Mesendoderm (in vitro differentiated cells): Measurements from ENCODE around the gene YTHDC2. TPM values are rescaled to one million over a fixed set of nuclear protein-coding genes. Genes with fewer than 3 reads are reported as not detected.

Source experiments
- DNase-seq: peaks from one replicate; pipeline ENCODE4 v3.0.0; 2013
- H2AK5ac ChIP-seq: 2 replicates; pipeline ENCODE4 v1.6.1; 2013; ENCODE audit warnings: low read length, inconsistent platforms
- H2BK120ac ChIP-seq: 2 replicates; pipeline ENCODE4 v1.6.1; 2013; ENCODE audit warnings: low read depth, mild to moderate bottlenecking, low read length, moderate library complexity, mixed read lengths
- H2BK15ac ChIP-seq: replicated peaks from 2 replicates; pipeline ENCODE4 v1.6.1; 2013; ENCODE audit warnings: low read depth, mild to moderate bottlenecking, moderate library complexity
- H2BK5ac ChIP-seq: 2 replicates; pipeline ENCODE4 v1.6.1; 2013; ENCODE audit warnings: low read length, inconsistent platforms
- H3K18ac ChIP-seq: 2 replicates; pipeline ENCODE4 v1.6.1; 2013; ENCODE audit warnings: mild to moderate bottlenecking, low read length, mixed read lengths
- H3K23ac ChIP-seq: one replicate; pipeline ENCODE4 v1.6.1; 2013; ENCODE audit warnings: low read length
- H3K27ac ChIP-seq: 2 replicates; pipeline ENCODE4 v1.5.1; 2013; ENCODE audit warnings: low read depth, mild to moderate bottlenecking, inconsistent platforms, low read length, moderate library complexity
- H3K27me3 ChIP-seq: 2 replicates; pipeline ENCODE4 v1.6.1; 2013; ENCODE audit warnings: low read length, control low read depth, mild to moderate bottlenecking, inconsistent platforms; ENCODE audit not compliant: insufficient read depth, poor library complexity
- H3K36me3 ChIP-seq: 2 replicates; pipeline ENCODE4 v1.6.1; 2013; ENCODE audit warnings: low read length, inconsistent platforms; ENCODE audit not compliant: control insufficient read depth, insufficient read depth
- H3K4ac ChIP-seq: one replicate; pipeline ENCODE4 v1.6.1; 2013; ENCODE audit warnings: low read depth, mild to moderate bottlenecking, low read length, moderate library complexity
- H3K4me1 ChIP-seq: 2 replicates; pipeline ENCODE4 v1.6.1; 2013; ENCODE audit warnings: low read depth, low read length, inconsistent platforms; ENCODE audit not compliant: control insufficient read depth
- H3K4me2 ChIP-seq: 2 replicates; pipeline ENCODE4 v1.6.1; 2013; ENCODE audit warnings: low read length
- H3K4me3 ChIP-seq: 2 replicates; pipeline ENCODE4 v1.5.1; 2013; ENCODE audit warnings: mild to moderate bottlenecking, low read length
- H3K56ac ChIP-seq: one replicate; pipeline ENCODE4 v1.6.1; 2013; ENCODE audit warnings: low read length
- H3K79me1 ChIP-seq: 2 replicates; pipeline ENCODE4 v1.6.1; 2013; ENCODE audit warnings: low read length, inconsistent platforms
- H3K79me2 ChIP-seq: 2 replicates; pipeline ENCODE4 v1.6.1; 2013; ENCODE audit warnings: mild to moderate bottlenecking, low read length; ENCODE audit not compliant: control insufficient read depth, insufficient read depth
- H3K9ac ChIP-seq: 2 replicates; pipeline ENCODE4 v1.6.1; 2013; ENCODE audit warnings: low read length, inconsistent platforms
- H4K5ac ChIP-seq: one replicate; pipeline ENCODE4 v1.6.1; 2013; ENCODE audit warnings: low read length
- H4K8ac ChIP-seq: one replicate; pipeline ENCODE4 v1.6.1; 2013; ENCODE audit warnings: low read depth, mild to moderate bottlenecking, control low read depth, low read length, moderate library complexity
- WGBS: extraction: QIAGEN DNeasy Blood & Tissue Kit; methylation state at CpG from one replicate; pipeline ENCODE4 v1.1.7; 2013; ENCODE audit warnings: low lambda C conversion rate, missing lambda C conversion rate; ENCODE audit not compliant: insufficient coverage; ENCODE audit errors: extremely low coverage; 5-methylcytosine and 5-hydroxymethylcytosine counted together
- polyA plus RNA-seq, 2 experiments: library from polyadenylated mRNA; stranded (reverse); fragments of 200-250 nt; gene quantifications; one replicate each; pipeline ENCODE4 v1.2.3, GENCODE V29; 2013

YTHDC2 gene
- polyA plus RNA-seq (2013, experiment 1 of 2), result 10.8 TPM
- 11.2 TPM for polyA plus RNA-seq (2013, experiment 2 of 2)

GRCh38 chr5:113513384-113514288 is at the start of gene YTHDC2:
Gene YTHDC2 (plus strand): TSS chr5:113513694. CDS start chr5:113513896, 202 bp downstream.
- no peak within 1 kb of the TSS for H4K5ac ChIP-seq
- H3K23ac ChIP-seq, result peak within 1 kb of the TSS; percentile 15
- H2BK120ac ChIP-seq, result no peak within 1 kb of the TSS
- H3K79me1 ChIP-seq, result peaks cover 4% of the 10 kb centered on the region
- H3K79me2 ChIP-seq, result peaks cover 4% of the 10 kb centered on the region
- peak within 1 kb of the TSS; percentile 11 for H3K18ac ChIP-seq
- peak; percentile 96 for DNase-seq
- H4K8ac ChIP-seq, result peak within 1 kb of the TSS; percentile 93
- H2BK15ac ChIP-seq, result no peak within 1 kb of the TSS
- peak within 1 kb of the TSS; percentile 53 for H3K27ac ChIP-seq
- H3K4me3 ChIP-seq, result peak within 1 kb of the TSS; percentile 80
- no peak within 1 kb of the TSS for H2AK5ac ChIP-seq
- H3K4me1 ChIP-seq, result no peaks in the 10 kb centered on the region
- WGBS, result no CpG with 5 or more reads among the region's 72 CpGs
- H3K27me3 ChIP-seq, result no peaks in the 10 kb centered on the region
- peak within 1 kb of the TSS; percentile 88 for H3K9ac ChIP-seq
- H2BK5ac ChIP-seq, result no peak within 1 kb of the TSS
- H3K4ac ChIP-seq, result peak within 1 kb of the TSS; percentile 46
- H3K56ac ChIP-seq, result peak within 1 kb of the TSS; percentile 91
- H3K36me3 ChIP-seq, result no peaks in the 10 kb centered on the region
- peak within 1 kb of the TSS; percentile 62 for H3K4me2 ChIP-seq

- no CpG with 5 or more reads among the region's 5 CpGs for WGBS
- H2AK5ac ChIP-seq, result no peak overlapping the region
- H4K5ac ChIP-seq, result no peak overlapping the region
- no peak overlapping the region for H3K27ac ChIP-seq
- H3K36me3 ChIP-seq, result no peaks in the 10 kb centered on the region
- no peak overlapping the region for H3K23ac ChIP-seq
- no peak overlapping the region for H2BK15ac ChIP-seq
- H4K8ac ChIP-seq, result no peak overlapping the region
- H3K4me1 ChIP-seq, result no peaks in the 10 kb centered on the region
- no peak overlapping the region for H2BK5ac ChIP-seq
- no peak overlapping the region for H3K18ac ChIP-seq
- no peak overlapping the region for H3K4me3 ChIP-seq
- H3K4me2 ChIP-seq, result no peak overlapping the region
- no peak overlapping the region for H3K56ac ChIP-seq
- H3K4ac ChIP-seq, result no peak overlapping the region
- no peaks in the 10 kb centered on the region for H3K79me1 ChIP-seq
- no peak overlapping the region for H3K9ac ChIP-seq
- peak; percentile 57 for DNase-seq
- H2BK120ac ChIP-seq, result no peak overlapping the region
- H3K79me2 ChIP-seq, result no peaks in the 10 kb centered on the region
- no peaks in the 10 kb centered on the region for H3K27me3 ChIP-seq
Measured at GRCh38 chr5:113474100-113474728, 39.3 kb upstream of the YTHDC2 start.

- H3K27ac ChIP-seq, result no peak overlapping the region
- DNase-seq, result peak; percentile 77
- H3K27me3 ChIP-seq, result no peaks in the 10 kb centered on the region
- no peak overlapping the region for H3K4ac ChIP-seq
- no peak overlapping the region for H3K23ac ChIP-seq
- H4K5ac ChIP-seq, result no peak overlapping the region
- no peaks in the 10 kb centered on the region for H3K36me3 ChIP-seq
- no peaks in the 10 kb centered on the region for H3K4me1 ChIP-seq
- no peak overlapping the region for H2AK5ac ChIP-seq
- H3K4me2 ChIP-seq, result no peak overlapping the region
- no peak overlapping the region for H2BK120ac ChIP-seq
- no peak overlapping the region for H3K18ac ChIP-seq
- H3K56ac ChIP-seq, result no peak overlapping the region
- no peak overlapping the region for H2BK15ac ChIP-seq
- no peaks in the 10 kb centered on the region for H3K79me2 ChIP-seq
- H2BK5ac ChIP-seq, result no peak overlapping the region
- WGBS, result no CpG with 5 or more reads among the region's 3 CpGs
- H3K79me1 ChIP-seq, result no peaks in the 10 kb centered on the region
- H4K8ac ChIP-seq, result no peak overlapping the region
- H3K9ac ChIP-seq, result no peak overlapping the region
- no peak overlapping the region for H3K4me3 ChIP-seq
Measured at GRCh38 chr5:113478691-113479090, 34.8 kb upstream of the YTHDC2 start.

DNA sequence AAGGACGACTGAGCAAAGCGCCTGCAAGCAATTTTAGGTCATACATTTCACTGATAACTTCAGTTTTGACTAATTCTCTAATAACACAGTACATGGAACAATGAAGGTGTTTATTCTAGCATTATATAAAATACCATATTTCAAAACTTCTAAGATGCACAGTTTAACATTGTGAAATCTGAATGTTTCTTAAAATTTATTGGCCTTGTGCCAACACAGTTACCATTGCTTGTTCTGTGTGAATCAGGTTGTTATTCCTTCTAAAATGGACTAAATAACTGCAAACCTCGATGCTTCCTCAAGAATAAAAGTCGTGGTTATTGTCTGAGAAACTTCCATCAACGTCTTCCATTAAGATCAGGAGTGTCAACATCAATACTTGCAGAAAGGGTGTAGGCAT is 33.3 kb upstream of the YTHDC2 start:
- Histone ChIP-seq H3K4ac (no peak overlapping the region), H3K4me2 (no peak overlapping the region), H3K18ac (no peak overlapping the region), H3K4me3 (no peak overlapping the region), H2BK5ac (no peak overlapping the region), H3K27me3 (no peaks in the 10 kb centered on the region), H4K5ac (no peak overlapping the region), H3K4me1 (no peaks in the 10 kb centered on the region), H3K56ac (no peak overlapping the region), H3K23ac (no peak overlapping the region), H3K79me2 (no peaks in the 10 kb centered on the region), H3K27ac (no peak overlapping the region), H3K79me1 (no peaks in the 10 kb centered on the region), H2BK15ac (no peak overlapping the region), H3K9ac (no peak overlapping the region), H2AK5ac (no peak overlapping the region), H2BK120ac (no peak overlapping the region), H3K36me3 (no peaks in the 10 kb centered on the region), H4K8ac (no peak overlapping the region)
- no CpG with 5 or more reads among the region's 5 CpGs for WGBS
- no peak for DNase-seq

- Histone ChIP-seq H3K27me3 (no peaks in the 10 kb centered on the region), H3K79me1 (no peaks in the 10 kb centered on the region), H4K8ac (no peak overlapping the region), H3K56ac (peak overlapping the region; percentile 83), H3K18ac (no peak overlapping the region), H2BK120ac (no peak overlapping the region), H2BK5ac (no peak overlapping the region), H3K4me2 (peak overlapping the region; percentile 85), H2BK15ac (no peak overlapping the region), H3K79me2 (no peaks in the 10 kb centered on the region), H3K4me3 (peak overlapping the region; percentile 42), H3K23ac (no peak overlapping the region), H2AK5ac (no peak overlapping the region), H4K5ac (no peak overlapping the region), H3K27ac (no peak overlapping the region), H3K9ac (peak overlapping the region; percentile 55), H3K4ac (no peak overlapping the region), H3K36me3 (no peaks in the 10 kb centered on the region), H3K4me1 (no peaks in the 10 kb centered on the region)
- peak; percentile 32 for DNase-seq
- WGBS, result no CpG with 5 or more reads among the region's 18 CpGs
Measured at GRCh38 chr5:113487416-113487780, 26.1 kb upstream of the YTHDC2 start.
